ENCODE measurements around the gene C16orf74. TPM values are rescaled to one million over a fixed set of nuclear protein-coding genes. Genes with fewer than 3 reads are reported as not detected.

Gene C16orf74
- total RNA-seq, 1 experiment from 2014 or later, result 44.3 TPM

DNA sequence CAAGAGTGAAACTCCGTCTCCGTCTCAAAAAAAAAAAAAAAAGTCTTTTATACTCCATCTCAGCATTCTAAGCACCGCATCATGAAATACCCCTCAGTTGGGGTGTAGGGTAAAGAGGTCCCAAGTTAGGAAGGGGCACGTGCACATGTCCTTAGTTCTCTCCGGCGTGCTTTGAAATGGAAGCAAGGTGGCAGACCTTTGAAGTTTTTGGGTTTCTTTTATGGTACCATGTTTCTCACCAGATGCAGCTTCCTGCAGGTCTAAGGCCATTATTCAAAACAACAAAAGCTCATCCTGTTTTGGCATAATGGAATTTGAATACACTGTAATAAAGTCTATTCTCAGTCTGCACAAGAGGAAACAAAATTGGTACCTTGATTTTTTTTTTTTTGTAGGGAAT, 38.9 kb upstream of the C16orf74 start:
- H4K20me1 ChIP-seq (ENCODE audit: insufficient read depth), result peaks cover 46% of the 10 kb centered on the region
- TF ChIP-seq EZH2 (IDR thresholded peaks at IDR 0.05; ENCODE audit: low read depth), result no peak
- TF ChIP-seq, protein P1, sequence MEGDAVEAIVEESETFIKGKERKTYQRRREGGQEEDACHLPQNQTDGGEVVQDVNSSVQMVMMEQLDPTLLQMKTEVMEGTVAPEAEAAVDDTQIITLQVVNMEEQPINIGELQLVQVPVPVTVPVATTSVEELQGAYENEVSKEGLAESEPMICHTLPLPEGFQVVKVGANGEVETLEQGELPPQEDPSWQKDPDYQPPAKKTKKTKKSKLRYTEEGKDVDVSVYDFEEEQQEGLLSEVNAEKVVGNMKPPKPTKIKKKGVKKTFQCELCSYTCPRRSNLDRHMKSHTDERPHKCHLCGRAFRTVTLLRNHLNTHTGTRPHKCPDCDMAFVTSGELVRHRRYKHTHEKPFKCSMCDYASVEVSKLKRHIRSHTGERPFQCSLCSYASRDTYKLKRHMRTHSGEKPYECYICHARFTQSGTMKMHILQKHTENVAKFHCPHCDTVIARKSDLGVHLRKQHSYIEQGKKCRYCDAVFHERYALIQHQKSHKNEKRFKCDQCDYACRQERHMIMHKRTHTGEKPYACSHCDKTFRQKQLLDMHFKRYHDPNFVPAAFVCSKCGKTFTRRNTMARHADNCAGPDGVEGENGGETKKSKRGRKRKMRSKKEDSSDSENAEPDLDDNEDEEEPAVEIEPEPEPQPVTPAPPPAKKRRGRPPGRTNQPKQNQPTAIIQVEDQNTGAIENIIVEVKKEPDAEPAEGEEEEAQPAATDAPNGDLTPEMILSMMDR (conservative IDR thresholded peaks at IDR 0.05), result no peak
- H3F3A ChIP-seq (ENCODE audit: insufficient read depth, low read depth), result no peaks in the 10 kb centered on the region
- POLR2A ChIA-PET (ENCODE audit: unreplicated experiment), result no interaction called here
- no peak overlapping the region for H3K27ac ChIP-seq
- no peak overlapping the region for H3K4me3 ChIP-seq
- H3K9me2 ChIP-seq (ENCODE audit: insufficient read depth), result no peaks in the 10 kb centered on the region
- peaks cover 50% of the 10 kb centered on the region for H3K79me2 ChIP-seq (ENCODE audit: low read depth)
- no peaks in the 10 kb centered on the region for H3K4me1 ChIP-seq (replicated peaks; ENCODE audit: insufficient read depth)
- no peak overlapping the region for H3K4me2 ChIP-seq
- no peaks in the 10 kb centered on the region for H3K9me3 ChIP-seq (ENCODE audit: insufficient read depth, low read depth)
- H3K36me3 ChIP-seq (ENCODE audit: low read depth), result peaks cover 24% of the 10 kb centered on the region
- no TSS peak for BruUV-seq (replicated peaks)
- H3K27me3 ChIP-seq (ENCODE audit: insufficient read depth, low read depth), result no peaks in the 10 kb centered on the region
- DNase-seq, result no peak
- CTCF ChIA-PET, result no interaction called here
- intact Hi-C loops (cut with micrococcal nuclease; ENCODE audit: unreplicated experiment), result no loop called here
- no peak overlapping the region for H2AFZ ChIP-seq

DNA sequence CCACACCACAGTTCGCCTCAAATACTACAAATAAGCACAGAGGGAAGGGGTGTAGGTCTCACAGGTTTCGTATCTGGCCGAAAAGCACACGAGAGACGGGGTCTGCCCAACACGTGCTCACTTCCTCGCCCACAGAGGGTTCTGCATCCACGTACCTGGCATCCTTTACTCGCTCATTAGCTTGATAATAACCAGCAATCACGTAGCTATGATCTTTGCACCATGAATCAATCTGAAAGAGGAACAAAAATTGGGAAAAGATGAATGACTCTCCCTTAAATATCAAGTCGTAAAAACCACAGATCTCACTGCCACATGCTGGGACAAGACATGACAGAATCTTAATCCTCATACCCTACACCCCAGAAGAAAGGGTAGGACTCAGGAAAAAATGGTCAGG, 37.9 kb upstream of the C16orf74 start:
- DNase-seq, result no peak
- H4K20me1 ChIP-seq (ENCODE audit: insufficient read depth), result peaks cover 41% of the 10 kb centered on the region
- BruUV-seq (replicated peaks), result no TSS peak
- no peaks in the 10 kb centered on the region for H3K27me3 ChIP-seq (ENCODE audit: insufficient read depth, low read depth)
- H3K4me2 ChIP-seq, result no peak overlapping the region
- peaks cover 41% of the 10 kb centered on the region for H3K79me2 ChIP-seq (ENCODE audit: low read depth)
- H3K36me3 ChIP-seq (ENCODE audit: low read depth), result peaks cover 24% of the 10 kb centered on the region
- no peak overlapping the region for H3K27ac ChIP-seq
- ChIA-PET POLR2A (ENCODE audit: unreplicated experiment) (no interaction called here), CTCF (no interaction called here)
- H3K4me1 ChIP-seq (replicated peaks; ENCODE audit: insufficient read depth), result no peaks in the 10 kb centered on the region
- H3K4me3 ChIP-seq, result no peak overlapping the region
- intact Hi-C loops (cut with micrococcal nuclease; ENCODE audit: unreplicated experiment), result no loop called here
- no peak for TF ChIP-seq EZH2 (IDR thresholded peaks at IDR 0.05; ENCODE audit: low read depth)
- TF ChIP-seq, protein P1 (conservative IDR thresholded peaks at IDR 0.05), result no peak
- H3K9me2 ChIP-seq (ENCODE audit: insufficient read depth), result no peaks in the 10 kb centered on the region
- H3K9me3 ChIP-seq (ENCODE audit: insufficient read depth, low read depth), result no peaks in the 10 kb centered on the region
- H2AFZ ChIP-seq, result no peak overlapping the region
- no peaks in the 10 kb centered on the region for H3F3A ChIP-seq (ENCODE audit: insufficient read depth, low read depth)

DNA sequence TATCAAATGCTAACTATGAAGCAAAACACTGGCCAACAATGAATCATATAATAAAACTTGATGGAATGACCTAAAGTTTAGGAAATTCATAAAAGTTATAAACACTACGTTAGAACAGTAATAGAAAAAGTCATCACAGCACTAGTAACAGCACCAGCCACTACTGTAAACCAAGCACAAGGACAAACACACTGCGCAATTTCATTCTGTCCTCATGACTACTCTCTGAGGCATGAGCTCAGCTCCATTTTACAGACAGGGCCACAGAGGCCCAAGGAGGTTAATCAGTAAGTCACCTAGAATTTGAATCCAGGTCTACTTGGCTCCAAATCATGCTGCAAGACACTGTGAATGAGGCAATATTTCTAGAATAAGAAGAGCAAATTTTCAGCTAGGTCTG, 35.0 kb upstream of the C16orf74 start:
- DNase-seq, result no peak
- Histone ChIP-seq H3K9me2 (ENCODE audit: insufficient read depth) (no peaks in the 10 kb centered on the region), H2AFZ (no peak overlapping the region), H3K4me3 (no peak overlapping the region), H3K27ac (no peak overlapping the region), H3K79me2 (ENCODE audit: low read depth) (peaks cover 13% of the 10 kb centered on the region; the same call in 1 of the 2 replicates), H3K4me2 (no peak overlapping the region), H3K4me1 (replicated peaks; ENCODE audit: insufficient read depth) (no peaks in the 10 kb centered on the region), H3K36me3 (ENCODE audit: low read depth) (peaks cover 20% of the 10 kb centered on the region), H3F3A (ENCODE audit: insufficient read depth, low read depth) (0 out of 2 replicates have a peak, but pooled peaks cover 2% of the 10 kb centered on the region), H4K20me1 (ENCODE audit: insufficient read depth) (peaks cover 46% of the 10 kb centered on the region), H3K9me3 (ENCODE audit: insufficient read depth, low read depth) (no peaks in the 10 kb centered on the region), H3K27me3 (ENCODE audit: insufficient read depth, low read depth) (no peaks in the 10 kb centered on the region)
- intact Hi-C loops (cut with micrococcal nuclease; ENCODE audit: unreplicated experiment), result no loop called here
- BruUV-seq (replicated peaks), result no TSS peak
- POLR2A ChIA-PET (ENCODE audit: unreplicated experiment), result no interaction called here
- CTCF ChIA-PET, result no interaction called here
- TF ChIP-seq, protein P1 (conservative IDR thresholded peaks at IDR 0.05), result no peak
- no peak for TF ChIP-seq EZH2 (IDR thresholded peaks at IDR 0.05; ENCODE audit: low read depth)
